Small intestine (tissue), 7 donors: ENCODE measurements around the gene CACNB4. TPM values are rescaled to one million over a fixed set of nuclear protein-coding genes. Genes with fewer than 3 reads are reported as not detected.
"Not testable (repeated sequence)": the region's sequence is repeated elsewhere in the genome, so short reads cannot be mapped to it uniquely, and the experiment has no call there.

Source experiments
- DNase-seq, 2 donors: peaks; one replicate each; pipeline versions ENCODE4 v3.0.0 to v3.0.0-alpha.2; 2013
- FAIRE-seq: peaks from 2 replicates; lab custom pipeline; 2012; peaks lifted over from hg19 to GRCh38; lab: Jason Lieb, UNC
- H3K27ac ChIP-seq, 3 donors: one replicate each; pipeline ENCODE4 v1.5.1; 2013; ENCODE audit warnings: low read length in 2 of 3, mild to moderate bottlenecking in 2 of 3, control low read depth in 1 of 3, inconsistent platforms in 1 of 3, low read depth in 1 of 3, moderate library complexity in 1 of 3
- H3K27me3 ChIP-seq, 3 donors: one replicate each; pipeline ENCODE4 v1.6.1; 2013; ENCODE audit warnings: low read length in 3 of 3, inconsistent platforms in 1 of 3; ENCODE audit not compliant: control insufficient read depth in 3 of 3, insufficient read depth in 3 of 3
- H3K36me3 ChIP-seq, 3 donors: one replicate each; pipeline ENCODE4 v1.6.1; 2013; ENCODE audit warnings: low read length in 3 of 3, inconsistent platforms in 1 of 3, low read depth in 1 of 3, mild to moderate bottlenecking in 1 of 3, moderate library complexity in 1 of 3; ENCODE audit not compliant: control insufficient read depth in 3 of 3, insufficient read depth in 2 of 3
- H3K4me1 ChIP-seq, 3 donors: one replicate each; pipeline ENCODE4 v1.6.1; 2013; ENCODE audit warnings: low read length in 2 of 3, inconsistent platforms in 1 of 3, low read depth in 1 of 3, mild to moderate bottlenecking in 1 of 3, moderate library complexity in 1 of 3; ENCODE audit not compliant: control insufficient read depth in 3 of 3, insufficient read depth in 2 of 3
- H3K4me3 ChIP-seq, 3 donors: one replicate each; pipeline ENCODE4 v1.5.1; 2013; ENCODE audit warnings: low read length in 3 of 3, control low read depth in 1 of 3, inconsistent platforms in 1 of 3, low read depth in 1 of 3, mild to moderate bottlenecking in 1 of 3, moderate library complexity in 1 of 3
- H3K9me3 ChIP-seq, 2 donors: one replicate each; pipeline ENCODE4 v1.6.1; 2013; ENCODE audit warnings: low read depth in 1 of 2, low read length in 1 of 2; ENCODE audit not compliant: control insufficient read depth in 2 of 2, insufficient read depth in 1 of 2
- WGBS, 3 donors: extraction: QIAGEN DNeasy Blood & Tissue Kit; methylation state at CpG; one replicate each; pipeline ENCODE4 v1.1.7; 2013; 5-methylcytosine and 5-hydroxymethylcytosine counted together
- polyA plus RNA-seq, 4 donors: library from polyadenylated mRNA; stranded (reverse) in 3 of 4; unstranded in 1 of 4; fragments of 200-250 nt in 3 of 4; fragments of 120-200 nt in 1 of 4; gene quantifications; one replicate each; pipeline versions ENCODE4 v1.2.1 to v1.2.3, GENCODE V29; 2013
- donor health status: healthy with polysubstance abuse.
- donor health status: control.
- donor health status: control.
- donor health status: Bipolar disorder and iron deficiency.
- donor health status: healthy.

The CACNB4 gene
- polyA plus RNA-seq, 4 donors = 0.27 to 1.3 (median 0.27) TPM; not detected in 1

DNA sequence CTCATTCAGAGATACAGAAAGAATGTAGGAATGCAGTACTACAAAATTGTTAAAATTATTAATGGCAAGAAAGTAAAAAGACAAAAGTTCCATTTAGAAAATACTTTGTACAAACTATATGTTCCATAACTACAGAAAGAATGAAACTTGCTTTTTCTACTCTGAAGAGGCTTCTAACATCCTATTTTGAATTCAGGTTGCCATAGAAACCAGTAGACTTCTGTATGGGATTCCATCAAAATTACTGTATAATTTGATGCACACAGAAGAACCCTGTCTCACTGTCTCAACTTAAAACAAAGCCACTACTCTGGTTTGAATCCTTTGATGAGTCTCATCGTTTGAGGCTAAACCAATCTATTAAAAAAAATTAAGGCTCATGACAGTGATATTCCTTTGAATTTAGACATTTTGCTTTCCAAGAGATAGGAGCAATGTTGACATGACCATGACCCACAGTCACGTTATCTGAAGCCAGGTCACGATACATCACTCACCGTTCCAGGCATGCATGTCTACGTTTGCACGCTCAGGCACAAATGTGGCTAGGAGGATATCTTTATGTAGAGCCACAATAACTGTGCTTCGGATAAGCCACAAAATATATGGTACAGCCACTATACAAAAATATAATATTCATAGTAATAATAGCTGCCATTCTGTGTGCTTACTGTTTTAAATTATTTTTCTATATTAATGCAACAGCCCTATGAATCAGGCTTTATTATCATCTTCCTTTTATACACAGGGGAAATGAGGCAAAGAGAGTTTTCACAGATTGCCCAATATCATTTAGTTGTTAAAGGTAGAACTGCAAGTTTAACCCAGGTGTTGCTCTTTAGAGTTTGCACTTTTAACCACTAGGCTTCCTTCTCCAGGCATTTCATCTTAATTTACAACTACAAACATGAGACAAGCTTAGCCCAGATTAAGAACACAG is 82.4 kb downstream of the CACNB4 start:
- H3K9me3 ChIP-seq = no peaks in the 10 kb centered on the region
- 65 to 72% (median 70%) methylated on average over 7 of the region's 7 CpGs for WGBS, 3 donors
- H3K27me3 ChIP-seq = peaks cover 0 to 8% (median 2%) of the 10 kb centered on the region in 3 donors
- no peak overlapping the region for H3K4me3 ChIP-seq
- FAIRE-seq (no peak), DNase-seq (no peak)
- no peaks in the 10 kb centered on the region for H3K36me3 ChIP-seq
- no peaks in the 10 kb centered on the region for H3K4me1 ChIP-seq
- no peak overlapping the region for H3K27ac ChIP-seq

DNA sequence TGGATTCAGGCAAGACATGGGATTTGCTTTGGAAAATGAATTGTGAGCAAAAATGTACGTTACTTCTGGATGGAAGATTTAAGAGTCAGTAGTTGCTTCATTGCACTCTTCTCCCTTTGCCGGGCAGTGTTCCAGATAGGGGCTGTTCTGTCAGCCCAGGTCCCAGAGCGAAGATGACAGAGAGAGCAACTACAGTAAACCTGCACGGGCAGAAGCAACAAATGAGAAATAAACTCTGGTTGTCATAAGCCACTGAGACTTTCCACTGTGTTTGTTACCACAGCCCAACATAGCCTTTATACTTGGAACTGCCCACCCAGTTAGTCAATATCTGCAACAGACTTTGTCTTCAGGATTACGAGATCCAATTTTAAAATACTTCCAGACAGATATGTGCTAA is 83.3 kb downstream of the CACNB4 start:
- no peak for FAIRE-seq
- no peak overlapping the region for H3K27ac ChIP-seq
- H3K4me1 ChIP-seq = no peaks in the 10 kb centered on the region
- H3K9me3 ChIP-seq = no peaks in the 10 kb centered on the region
- H3K27me3 ChIP-seq = peaks cover 0 to 8% (median under 1%) of the 10 kb centered on the region in 3 donors
- H3K36me3 ChIP-seq = no peaks in the 10 kb centered on the region
- DNase-seq = no peak
- H3K4me3 ChIP-seq = no peak overlapping the region
- WGBS, 3 donors = 72 to 82% (median 75%) methylated on average over 5 of the region's 5 CpGs

DNA sequence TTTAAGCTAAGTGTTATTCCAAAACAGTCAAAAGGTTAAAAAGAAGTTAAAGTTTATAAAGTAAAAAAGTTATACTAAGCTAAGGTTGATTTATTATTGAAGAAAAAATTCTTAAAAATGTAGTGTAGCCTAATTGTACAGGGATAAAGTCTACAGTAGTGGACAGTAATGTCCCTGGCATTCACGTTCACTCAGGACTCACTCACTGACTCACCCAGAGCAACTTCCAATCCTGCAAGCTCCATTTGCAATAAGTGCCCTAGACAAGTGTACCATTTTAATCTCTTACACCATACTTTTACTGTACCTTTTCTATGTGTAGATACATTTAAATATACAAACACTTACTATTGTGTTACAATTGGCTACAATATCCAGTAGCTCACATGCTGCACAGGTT is 86.1 kb downstream of the CACNB4 start:
- H3K9me3 ChIP-seq = no peaks in the 10 kb centered on the region
- H3K27me3 ChIP-seq = peaks cover 0 to 3% (median 0%) of the 10 kb centered on the region in 3 donors
- no peak overlapping the region for H3K4me3 ChIP-seq
- no peak for FAIRE-seq
- no peaks in the 10 kb centered on the region for H3K36me3 ChIP-seq
- no peaks in the 10 kb centered on the region for H3K4me1 ChIP-seq
- DNase-seq = no peak
- WGBS, 3 donors = 62 to 72% (median 64%) methylated on average over 1 of the region's 1 CpG
- no peak overlapping the region for H3K27ac ChIP-seq

GRCh38 chr2:152011724-152012123 is 87.1 kb downstream of the CACNB4 start:
- Histone ChIP-seq H3K9me3 (no peaks in the 10 kb centered on the region), H3K4me3 (no peak overlapping the region), H3K4me1 (no peaks in the 10 kb centered on the region), H3K27me3 (peaks cover 0 to 3% (median 0%) of the 10 kb centered on the region in 3 donors), H3K36me3 (no peaks in the 10 kb centered on the region), H3K27ac (no peak overlapping the region)
- FAIRE-seq (no peak), DNase-seq (no peak)
- 66 to 76% (median 69%) methylated on average over 2 of the region's 2 CpGs for WGBS, 3 donors

GRCh38 chr2:152005607-152006006 is 93.2 kb downstream of the CACNB4 start:
- 60 to 65% (median 64%) methylated on average over 4 of the region's 4 CpGs for WGBS, 3 donors
- H3K4me1 ChIP-seq = no peaks in the 10 kb centered on the region
- DNase-seq (no peak), FAIRE-seq (no peak)
- no peak overlapping the region for H3K27ac ChIP-seq
- no peak overlapping the region for H3K4me3 ChIP-seq
- no peaks in the 10 kb centered on the region for H3K36me3 ChIP-seq
- no peaks in the 10 kb centered on the region for H3K9me3 ChIP-seq
- H3K27me3 ChIP-seq = no peaks in the 10 kb centered on the region

DNA sequence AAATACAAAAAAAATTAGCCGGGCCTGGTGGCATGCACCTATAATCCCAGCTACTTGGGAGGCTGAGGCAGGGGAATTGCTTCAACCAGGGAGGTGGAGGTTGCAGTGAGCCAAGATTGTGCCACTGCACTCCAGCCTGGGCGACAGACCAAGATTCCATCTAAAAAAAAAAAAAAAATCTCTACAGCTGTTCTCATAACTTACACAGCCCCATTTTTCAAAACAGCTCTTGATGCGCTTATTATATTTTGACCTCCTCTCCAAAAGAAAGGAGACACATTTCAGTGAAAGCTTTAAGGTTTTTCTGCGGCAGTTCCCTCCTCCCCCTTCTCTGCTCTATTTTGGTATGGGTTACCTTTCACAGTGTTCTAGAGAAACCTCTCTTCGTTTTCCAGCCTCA is 95.6 kb downstream of the CACNB4 start:
- H3K4me3 ChIP-seq, H3K4me1 ChIP-seq, FAIRE-seq, H3K27me3 ChIP-seq, H3K27ac ChIP-seq, H3K36me3 ChIP-seq, H3K9me3 ChIP-seq, DNase-seq: not testable (repeated sequence)
- WGBS, 3 donors = 77 to 83% (median 81%) methylated on average over 5 of the region's 5 CpGs

DNA sequence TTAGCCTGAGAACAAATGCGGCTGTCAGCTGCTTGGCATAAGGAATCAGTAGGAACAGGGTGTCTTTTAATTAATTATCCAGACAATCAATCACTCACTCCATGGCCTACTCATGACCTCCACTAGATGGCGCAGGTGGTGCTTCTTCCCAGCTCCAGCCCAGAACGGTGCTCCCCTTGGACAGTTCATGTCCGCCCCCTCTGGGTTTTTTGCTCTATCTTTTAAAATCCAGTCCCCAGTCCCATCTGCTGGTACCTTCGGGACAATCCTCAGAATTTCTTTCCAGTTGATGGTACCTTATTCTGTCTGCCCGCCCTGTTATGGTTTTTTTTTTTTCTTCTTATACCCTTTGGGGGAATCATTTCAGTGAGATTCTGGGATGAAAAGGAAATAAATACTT is 99.8 kb downstream of the CACNB4 start:
- DNase-seq (peak; percentile 40 to 45), FAIRE-seq (no peak)
- Histone ChIP-seq H3K4me3 (no peak overlapping the region), H3K36me3 (no peaks in the 10 kb centered on the region), H3K27me3 (no peaks in the 10 kb centered on the region), H3K9me3 (no peaks in the 10 kb centered on the region), H3K4me1 (peaks cover 0 to 4% (median 0%) of the 10 kb centered on the region in 3 donors), H3K27ac (no peak overlapping the region)
- 35 to 44% (median 36%) methylated on average over 6 of the region's 6 CpGs for WGBS, 3 donors

DNA sequence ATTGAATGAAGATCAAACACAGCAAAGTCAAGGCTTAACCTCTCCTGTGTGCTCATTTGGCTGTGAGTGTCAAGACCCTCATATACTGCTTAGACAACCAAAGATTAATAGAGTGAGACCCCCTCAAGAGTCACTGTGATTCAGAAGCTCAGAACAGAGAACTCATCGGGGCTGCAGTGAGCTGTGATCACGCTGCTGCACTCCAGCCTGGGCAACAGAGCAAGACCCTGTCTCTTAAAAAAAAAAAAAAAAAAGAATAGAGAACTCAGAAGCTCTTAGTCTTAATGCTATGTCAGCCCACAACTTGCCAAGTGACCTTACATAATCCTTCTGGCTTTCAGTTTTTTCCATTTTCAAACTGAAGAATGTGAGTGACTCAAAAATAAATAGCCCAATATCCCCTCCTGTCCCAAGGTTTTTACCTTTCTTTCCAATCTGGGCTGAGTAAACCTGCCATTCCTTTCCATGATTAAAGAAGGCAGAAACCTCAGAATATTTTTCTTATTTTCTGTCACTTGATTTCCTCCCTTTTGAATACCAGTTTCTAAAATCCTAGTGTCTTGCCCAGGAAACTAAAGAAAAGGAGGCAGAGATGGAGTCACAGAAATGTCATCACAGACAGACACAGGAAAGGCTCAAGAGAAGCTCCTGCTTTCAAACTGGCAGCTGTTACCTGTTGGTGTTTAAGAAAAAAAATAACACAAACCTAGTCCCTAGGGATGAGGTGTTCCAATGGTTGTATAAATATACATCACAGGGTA is 102.4 kb downstream of the CACNB4 start:
- H3K36me3 ChIP-seq = no peaks in the 10 kb centered on the region
- no peak overlapping the region for H3K4me3 ChIP-seq
- FAIRE-seq (no peak), DNase-seq (no peak)
- H3K4me1 ChIP-seq = peaks cover 0 to 4% (median 0%) of the 10 kb centered on the region in 3 donors
- H3K27ac ChIP-seq = no peak overlapping the region
- no peaks in the 10 kb centered on the region for H3K9me3 ChIP-seq
- 82 to 92% (median 83%) methylated on average over 2 of the region's 2 CpGs for WGBS, 3 donors
- no peaks in the 10 kb centered on the region for H3K27me3 ChIP-seq
